ENCODE data around the gene SLC17A4.

The SLC17A4 gene

DNA sequence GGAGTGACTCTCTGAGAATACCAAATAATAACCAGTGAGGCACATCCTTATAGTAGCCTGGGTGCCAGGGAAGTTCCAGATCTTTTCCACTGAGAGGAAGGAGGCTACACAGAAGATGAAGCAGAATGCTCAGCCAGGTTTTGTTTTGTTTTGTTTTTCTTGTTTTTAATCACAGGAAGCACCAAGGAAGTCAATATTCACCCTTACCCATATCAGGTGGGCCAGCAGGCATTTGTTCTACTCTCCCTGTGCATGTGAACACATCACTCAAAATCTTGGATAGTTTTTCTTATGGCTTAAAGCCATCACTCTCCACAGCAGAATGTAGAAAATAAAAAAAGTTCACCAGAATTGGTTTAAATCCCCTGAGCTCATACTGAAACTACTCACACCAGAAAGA, 66.8 kb downstream of the SLC17A4 start:
- DNase-seq: no peak

DNA sequence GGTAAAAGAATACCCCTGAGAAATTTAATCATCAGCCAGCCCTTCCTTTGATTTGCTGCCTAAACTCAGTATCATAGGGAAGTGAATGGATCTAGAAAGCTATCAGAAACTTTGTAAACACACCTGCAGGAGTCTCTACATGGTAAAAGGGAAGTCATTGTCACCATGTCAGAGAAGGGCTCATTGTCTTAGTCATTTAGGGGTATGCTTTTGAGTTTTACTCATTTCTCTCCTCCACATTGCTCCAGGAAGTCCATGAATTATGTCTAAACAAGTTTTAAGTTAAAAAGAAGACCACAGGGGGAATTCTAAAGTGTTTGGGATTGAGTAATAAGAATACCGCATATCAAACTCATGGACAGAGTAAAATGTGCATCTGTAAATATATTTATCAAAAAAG, 74.8 kb downstream of the SLC17A4 start:
- no peak for DNase-seq

DNA sequence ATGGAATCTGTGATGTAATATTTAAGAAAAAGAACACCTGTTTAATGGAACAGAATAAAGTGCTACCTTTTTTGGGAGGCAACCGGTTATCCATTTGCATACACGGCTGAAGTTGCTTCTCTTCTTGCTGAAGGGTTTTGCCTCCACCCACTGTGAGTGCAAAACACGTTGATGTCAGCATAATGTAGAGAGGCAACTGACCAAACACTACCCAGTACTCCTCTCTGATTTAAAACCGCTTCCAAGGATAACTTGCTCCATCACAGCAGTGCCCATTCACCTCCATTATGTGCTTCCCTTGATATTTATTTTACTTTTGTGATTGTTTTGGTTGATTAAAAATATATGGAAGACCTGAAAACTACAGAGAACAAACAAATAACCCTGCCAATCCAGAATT, 75.9 kb downstream of the SLC17A4 start:
- DNase-seq: no peak

Data from islet precursor cell (in vitro differentiated cells).